HCT116 (cell line): Measurements from ENCODE around the gene IL17RE. TPM values are rescaled to one million over a fixed set of nuclear protein-coding genes. Genes with fewer than 3 reads are reported as not detected.

ENCODE experiments used
- ATAC-seq: fragments of 200-7000 bp; cut with Tn5 transposase; 2 replicates; pipeline ENCODE4 v1.9.1; 2020; ENCODE audit warnings: mild to moderate bottlenecking, moderate library complexity
- BruUV-seq: library from RNA; stranded (reverse); fragments of 400-500 nt; replicated peaks from 2 replicates; lab custom pipeline; 2021; lab: Mats Ljungman, UMichigan
- CTCF ChIA-PET: fragments of 300-600 bp; sonication (Branson Sonifier 250); formaldehyde crosslinking; loops from one replicate; lab custom pipeline; 2021; ENCODE audit warnings: antibody characterized with exemption; lab: Charles Lee
- POLR2A ChIA-PET: fragments of 300-600, 350-600 bp; sonication (Branson Sonifier 250); formaldehyde crosslinking; loops from one replicate; lab custom pipeline; 2021; ENCODE audit warnings: antibody characterized with exemption; lab: Charles Lee
- RAD21 ChIA-PET, 2 experiments: fragments of 300-600 bp; sonication (Branson Sonifier 250); formaldehyde crosslinking; loops; one replicate each; lab custom pipeline; 2023; ENCODE audit warnings: low total read pairs in 2 of 2; ENCODE audit not compliant: uncharacterized antibody in 2 of 2, unreplicated experiment in 2 of 2, low non-redundant PET in 1 of 2; lab: Charles Lee
- DNase-seq: peaks from one replicate; pipeline ENCODE4 v3.0.0-alpha.2; 2010; ENCODE audit warnings: low read depth, low spot score
- H2AFZ ChIP-seq: fragments of 200-600 bp; shearing (Covaris generic), sonication (generic); 2 replicates; pipeline ENCODE4 v1.6.1; 2017; ENCODE audit warnings: low read depth, mixed run types, mixed read lengths, antibody characterized with exemption, low read length; ENCODE audit not compliant: poor library complexity, severe bottlenecking
- H3K27ac ChIP-seq: 2 replicates; pipeline ENCODE4 v1.5.1; 2012; ENCODE audit warnings: low read depth, low read length
- H3K27me3 ChIP-seq: fragments of 200-600 bp; sonication (generic); 2 replicates; pipeline ENCODE4 v1.6.1; 2016; ENCODE audit warnings: mixed run types, low read length, mixed read lengths; ENCODE audit not compliant: insufficient read depth
- H3K36me3 ChIP-seq, 2 experiments: fragments of 200-500 bp in 1 of 2; fragments of 200-600 bp in 1 of 2; sonication (Bioruptor generic) in 1 of 2; sonication (generic) in 1 of 2; 2 replicates each; pipeline versions ENCODE4 v1.5.1 to v1.6.1; 2014 to 2016; ENCODE audit warnings: low read length in 2 of 2, inconsistent platforms in 1 of 2, mixed read lengths in 1 of 2, mixed run types in 1 of 2; ENCODE audit not compliant: insufficient read depth in 2 of 2, control insufficient read depth in 1 of 2
- H3K4me1 ChIP-seq, 2 experiments: fragments of 200-600 bp in 1 of 2; sonication (generic) in 1 of 2; 2 replicates each; pipeline versions ENCODE4 v1.5.1 to v1.6.1; 2012 to 2017; ENCODE audit warnings: low read length in 2 of 2, inconsistent platforms in 1 of 2, mild to moderate bottlenecking in 1 of 2, mixed read lengths in 1 of 2, mixed run types in 1 of 2, moderate library complexity in 1 of 2; ENCODE audit not compliant: insufficient read depth in 2 of 2, control insufficient read depth in 1 of 2
- H3K4me2 ChIP-seq: fragments of 200-600 bp; sonication (generic); 2 replicates; pipeline ENCODE4 v1.6.1; 2017; ENCODE audit warnings: mixed run types, low read length, mixed read lengths
- H3K4me3 ChIP-seq, 2 experiments: fragments of 200-600 bp in 1 of 2; sonication (generic) in 1 of 2; replicated peaks in 1 of 2; 2 replicates each; pipeline ENCODE4 v1.5.1; 2011 to 2016; ENCODE audit warnings: low read length in 2 of 2, control low read depth in 1 of 2, low read depth in 1 of 2, mild to moderate bottlenecking in 1 of 2, mixed read lengths in 1 of 2, mixed run types in 1 of 2
- H3K79me2 ChIP-seq: fragments of 200-600 bp; sonication (generic); 2 replicates; pipeline ENCODE4 v1.6.1; 2017; ENCODE audit warnings: mild to moderate bottlenecking, mixed run types, low read length, moderate library complexity, mixed read lengths; ENCODE audit not compliant: insufficient read depth
- H3K9ac ChIP-seq: fragments of 200-600 bp; sonication (generic); 2 replicates; pipeline ENCODE4 v1.6.1; 2016; ENCODE audit warnings: low read length, mixed read lengths
- H3K9me2 ChIP-seq: fragments of 200-600 bp; sonication (generic), shearing (Covaris generic); 2 replicates; pipeline ENCODE4 v1.6.1; 2017; ENCODE audit warnings: mixed run types, mild to moderate bottlenecking, moderate library complexity; ENCODE audit not compliant: insufficient read depth
- H3K9me3 ChIP-seq, 2 experiments: fragments of 200-500 bp in 1 of 2; fragments of 200-600 bp in 1 of 2; sonication (Bioruptor generic) in 1 of 2; sonication (generic) in 1 of 2; 2 replicates each; pipeline ENCODE4 v1.6.1; 2014 to 2017; ENCODE audit warnings: low read length in 2 of 2, mixed read lengths in 2 of 2, inconsistent platforms in 1 of 2, low read depth in 1 of 2, mild to moderate bottlenecking in 1 of 2, mixed run types in 1 of 2, moderate library complexity in 1 of 2; ENCODE audit not compliant: control insufficient read depth in 1 of 2, insufficient read depth in 1 of 2
- H4K20me1 ChIP-seq: fragments of 200-600 bp; sonication (generic), shearing (Covaris generic); 2 replicates; pipeline ENCODE4 v1.6.1; 2017; ENCODE audit warnings: mixed run types, mild to moderate bottlenecking, moderate library complexity; ENCODE audit not compliant: insufficient read depth
- EGR1 ChIP-seq: IDR thresholded peaks from 2 replicates; pipeline ENCODE4 v1.6.1; 2012; ENCODE audit warnings: low read depth
- REST ChIP-seq: IDR thresholded peaks from 2 replicates; pipeline ENCODE4 v1.6.1; 2012; ENCODE audit warnings: low read depth
- SP1 ChIP-seq: IDR thresholded peaks from 2 replicates; pipeline ENCODE4 v1.6.1; 2012; ENCODE audit warnings: low read depth
- ZFX ChIP-seq: fragments of 450-650 bp; IDR thresholded peaks from 2 replicates; pipeline ENCODE4 v1.6.1; 2017
- ZNF274 ChIP-seq: fragments of 200-500 bp; sonication (Bioruptor generic); IDR thresholded peaks from 2 replicates; pipeline ENCODE4 v1.6.1; 2014; ENCODE audit warnings: mild to moderate bottlenecking, low read depth, low read length, inconsistent platforms
- intact Hi-C: fragments of 100-400 bp; cut with micrococcal nuclease; formaldehyde crosslinking; loops from 2 replicates; pipeline ENCODE4 v1.10.0; 2022
- total RNA-seq: library from RNA; stranded (reverse); gene quantifications from one replicate; pipeline ENCODE4 v1.2.1, GENCODE V29; 2021; ENCODE audit not compliant: unreplicated experiment

Gene IL17RE
- total RNA-seq, 1 experiment from 2014 or later = 14.3 TPM

GRCh38 chr3:9934993-9935392, 32.3 kb downstream of the IL17RE start:
- Histone ChIP-seq H3K79me2 (no peaks in the 10 kb centered on the region), H2AFZ (no peak overlapping the region), H3K4me2 (peak overlapping the region; percentile 87), H3K27me3 (no peaks in the 10 kb centered on the region), H3K36me3 (peaks cover 0 to 4% of the 10 kb centered on the region in 2 experiments; a peak in 1 of 4 replicates), H4K20me1 (no peaks in the 10 kb centered on the region), H3K4me3 (no peak overlapping the region), H3K9ac (no peak overlapping the region), H3K27ac (no peak overlapping the region), H3K4me1 (peaks cover 9 to 24% of the 10 kb centered on the region in 2 experiments), H3K9me2 (no peaks in the 10 kb centered on the region), H3K9me3 (no peaks in the 10 kb centered on the region)
- CTCF ChIA-PET = interaction anchor here (6.2 kb wide), 1 partner anchor 11 kb away, joined by 65 read pairs; no protein-coding TSS in a partner anchor
- POLR2A ChIA-PET = interaction anchor here (0.8 kb wide), 1 partner anchor 11 kb away, joined by 4 read pairs; no protein-coding TSS in a partner anchor
- RAD21 ChIA-PET = no interaction called here
- TF ChIP-seq EGR1 (no peak), ZNF274 (no peak), REST (no peak), ZFX (no peak), SP1 (no peak)
- ATAC-seq (no peak), DNase-seq (no peak)
- no TSS peak for BruUV-seq
- intact Hi-C loops = loop anchor here (5.0 kb wide), 3 partner anchors 43 to 218 kb away; partner anchors contain the start of genes JAGN1 and RPUSD3
